Smooth muscle cell (in vitro differentiated cells): ENCODE data around the gene EPHB2. TPM values are rescaled to one million over a fixed set of nuclear protein-coding genes. Genes with fewer than 3 reads are reported as not detected.
"Not testable (repeated sequence)": the region's sequence is repeated elsewhere in the genome, so short reads cannot be mapped to it uniquely, and the experiment has no call there.

Experiments
- DNase-seq: peaks from one replicate; lab custom pipeline; 2025; ENCODE audit not compliant: unreplicated experiment; lab: John Stamatoyannopoulos, UW
- H2AFZ ChIP-seq: fragments of 200-600 bp; sonication (generic); 2 replicates; pipeline ENCODE4 v1.6.0; 2016; ENCODE audit warnings: antibody characterized with exemption, low read depth, mild to moderate bottlenecking
- H3F3A ChIP-seq: fragments of 200-600 bp; sonication (generic); 2 replicates; pipeline ENCODE4 v1.6.0; 2017; ENCODE audit warnings: antibody characterized with exemption, low read depth
- H3K27ac ChIP-seq: fragments of 200-600 bp; sonication (generic); 2 replicates; pipeline ENCODE4 v1.5.1; 2016; ENCODE audit warnings: low read depth, mild to moderate bottlenecking
- H3K27me3 ChIP-seq: fragments of 200-600 bp; sonication (generic); 2 replicates; pipeline ENCODE4 v1.6.1; 2016; ENCODE audit warnings: low read depth, mild to moderate bottlenecking
- H3K36me3 ChIP-seq: fragments of 200-600 bp; sonication (generic); 2 replicates; pipeline ENCODE4 v1.5.1; 2016; ENCODE audit warnings: low read depth
- H3K4me1 ChIP-seq: fragments of 200-600 bp; sonication (generic); 2 replicates; pipeline ENCODE4 v1.5.1; 2016; ENCODE audit warnings: low read depth
- H3K4me2 ChIP-seq: fragments of 200-600 bp; sonication (generic); 2 replicates; pipeline ENCODE4 v1.6.0; 2016; ENCODE audit warnings: mild to moderate bottlenecking
- H3K4me3 ChIP-seq: fragments of 200-600 bp; sonication (generic); 2 replicates; pipeline ENCODE4 v1.5.1; 2016; ENCODE audit warnings: mild to moderate bottlenecking
- H3K79me2 ChIP-seq: fragments of 200-600 bp; sonication (generic); 2 replicates; pipeline ENCODE4 v1.6.0; 2016; ENCODE audit warnings: low read depth, mild to moderate bottlenecking
- H3K9ac ChIP-seq: fragments of 200-600 bp; sonication (generic); 2 replicates; pipeline ENCODE4 v1.6.0; 2016; ENCODE audit warnings: low read depth
- H3K9me3 ChIP-seq: fragments of 200-600 bp; sonication (generic); replicated peaks from 2 replicates; pipeline ENCODE4 v1.5.1; 2016; ENCODE audit warnings: low read depth
- H4K20me1 ChIP-seq: fragments of 200-600 bp; sonication (generic); 2 replicates; pipeline ENCODE4 v1.6.0; 2016; ENCODE audit warnings: low read depth
- CTCF ChIP-seq: fragments of 200-600 bp; sonication (generic); IDR thresholded peaks from 2 replicates; pipeline ENCODE4 v1.5.1; 2017; ENCODE audit warnings: borderline replicate concordance, mild to moderate bottlenecking, antibody characterized with exemption; ENCODE audit not compliant: insufficient read depth, poor library complexity, severe bottlenecking
- WGBS: methylation state at CpG from one replicate; pipeline ENCODE4 v1.1.7; 2016; ENCODE audit warnings: low lambda C conversion rate; 5-methylcytosine and 5-hydroxymethylcytosine counted together
- polyA plus RNA-seq: library from polyadenylated mRNA; unstranded; fragments of >200 nt; fragmentation: Nextera tagmentation; extraction: Ambion mirVana; gene quantifications from 2 replicates; pipeline ENCODE4 v1.2.1, GENCODE V29; 2016
- total RNA-seq: library from RNA; depleted of rRNA; stranded (reverse); fragments of >200 nt; gene quantifications from 2 replicates; pipeline ENCODE4 v1.2.3, GENCODE V29; 2014

EPHB2 gene
- total and polyA plus RNA-seq, 2 experiments from 2014 or later, result 1.1 to 6.7 TPM

DNA sequence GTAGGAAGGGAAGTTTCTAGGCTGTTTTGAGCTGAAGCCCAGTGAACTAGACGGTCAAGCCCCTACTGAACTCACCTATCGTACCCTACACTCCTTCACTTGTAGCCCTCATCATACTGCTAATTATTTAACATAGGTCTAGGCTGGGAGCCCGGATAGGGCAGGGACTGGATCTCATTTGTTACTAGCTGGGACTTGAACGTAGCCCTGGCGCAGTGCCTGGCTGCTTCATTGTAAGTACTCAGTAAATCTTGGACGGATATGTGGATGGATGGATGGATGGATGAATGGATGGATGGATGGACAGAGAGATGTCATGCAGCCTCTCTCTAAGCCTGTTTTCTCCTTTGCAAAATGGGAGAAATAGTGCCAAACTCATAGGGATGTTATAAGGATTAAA lies 129.2 kb downstream of the EPHB2 start:
- H3K27me3 ChIP-seq, result peaks cover 58% of the 10 kb centered on the region
- no peaks in the 10 kb centered on the region for H3F3A ChIP-seq
- WGBS, result 94% methylated on average over 6 of the region's 6 CpGs
- H4K20me1 ChIP-seq, result no peaks in the 10 kb centered on the region
- H3K27ac ChIP-seq, result no peak overlapping the region
- no peak for DNase-seq
- no peaks in the 10 kb centered on the region for H3K9me3 ChIP-seq
- H3K9ac ChIP-seq, result no peak overlapping the region
- H3K36me3 ChIP-seq, result no peaks in the 10 kb centered on the region
- no peak overlapping the region for H3K4me2 ChIP-seq
- no peak overlapping the region for H3K4me3 ChIP-seq
- no peaks in the 10 kb centered on the region for H3K79me2 ChIP-seq
- no peak overlapping the region for H2AFZ ChIP-seq
- TF ChIP-seq CTCF, result no peak
- H3K4me1 ChIP-seq, result peaks cover 13% of the 10 kb centered on the region

- 32% methylated on average over 3 of the region's 3 CpGs for WGBS
- no peak for TF ChIP-seq CTCF
- Histone ChIP-seq H3K4me3 (no peak overlapping the region), H3K36me3 (no peaks in the 10 kb centered on the region), H2AFZ (no peak overlapping the region), H3F3A (no peaks in the 10 kb centered on the region), H3K9me3 (no peaks in the 10 kb centered on the region), H3K9ac (no peak overlapping the region), H3K27ac (no peak overlapping the region), H3K4me2 (no peak overlapping the region), H3K27me3 (peaks cover 62% of the 10 kb centered on the region), H3K4me1 (peaks cover 6% of the 10 kb centered on the region), H4K20me1 (no peaks in the 10 kb centered on the region), H3K79me2 (no peaks in the 10 kb centered on the region)
- DNase-seq, result no peak
These were observed 130.5 kb downstream of the EPHB2 start for GRCh38 chr1:22841142-22841541.

GRCh38 chr1:22841860-22842281 lies 131.2 kb downstream of the EPHB2 start:
- Histone ChIP-seq H3K4me2 (no peak overlapping the region), H2AFZ (no peak overlapping the region), H3K36me3 (no peaks in the 10 kb centered on the region), H3K9ac (no peak overlapping the region), H3K4me1 (no peaks in the 10 kb centered on the region), H3K27ac (no peak overlapping the region), H3K4me3 (no peak overlapping the region), H3F3A (no peaks in the 10 kb centered on the region), H3K27me3 (peaks cover 67% of the 10 kb centered on the region), H3K79me2 (no peaks in the 10 kb centered on the region), H3K9me3 (no peaks in the 10 kb centered on the region), H4K20me1 (no peaks in the 10 kb centered on the region)
- WGBS, result 91% methylated on average over 8 of the region's 8 CpGs
- no peak for DNase-seq
- no peak for TF ChIP-seq CTCF

DNA sequence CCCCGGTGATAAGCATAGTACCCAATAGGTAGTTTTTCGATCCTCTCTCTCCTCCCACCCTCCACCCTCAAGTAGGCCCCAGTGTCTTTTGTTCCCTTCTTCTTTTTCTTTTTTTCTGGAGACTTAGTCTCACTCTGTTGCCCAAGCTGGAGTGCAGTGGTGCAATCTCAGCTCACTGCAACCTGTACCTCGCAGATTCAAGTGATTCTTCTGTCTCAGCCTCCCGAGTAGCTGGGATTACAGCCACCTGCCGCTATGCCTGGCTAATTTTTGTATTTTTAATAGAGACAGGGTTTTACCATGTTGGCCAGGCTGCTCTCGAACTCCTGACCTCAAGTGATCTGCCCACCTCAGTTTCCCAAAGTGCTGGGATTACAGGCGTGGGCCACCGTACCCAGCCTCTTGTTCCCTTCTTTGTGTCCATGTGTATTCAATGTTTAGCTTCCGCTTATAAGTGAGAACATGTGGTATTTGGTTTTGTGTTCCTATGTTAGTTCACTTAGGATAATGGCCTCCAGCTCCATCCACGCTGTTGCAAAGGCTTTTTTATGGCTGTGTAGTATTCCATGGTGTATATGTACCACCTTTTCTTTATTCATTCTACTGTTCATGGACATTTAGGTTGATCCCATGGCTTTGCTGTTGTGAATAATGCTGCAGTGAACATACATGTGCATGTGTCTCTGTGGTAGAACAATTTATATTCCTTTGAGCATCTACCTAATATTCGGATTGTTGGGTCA lies 133.0 kb downstream of the EPHB2 start:
- not testable (repeated sequence) for H3K4me3 ChIP-seq, H4K20me1 ChIP-seq, DNase-seq, H3K27ac ChIP-seq, H3F3A ChIP-seq, H2AFZ ChIP-seq, H3K36me3 ChIP-seq, H3K4me1 ChIP-seq, H3K9ac ChIP-seq, H3K9me3 ChIP-seq, H3K79me2 ChIP-seq, H3K4me2 ChIP-seq
- WGBS, result 95% methylated on average over 11 of the region's 11 CpGs
- H3K27me3 ChIP-seq, result peaks cover 84% of the 10 kb centered on the region
